H1 (cell line): ENCODE data around the gene METTL5. TPM values are rescaled to one million over a fixed set of nuclear protein-coding genes. Genes with fewer than 3 reads are reported as not detected.

Source experiments
- ASH2L ChIP-seq: fragments of 200-600, 300-600 bp; sonication (generic); IDR thresholded peaks from one replicate; pipeline ENCODE4 v1.7.1; 2017; ENCODE audit warnings: low read length
- ATF3 ChIP-seq: IDR thresholded peaks from 2 replicates; pipeline ENCODE4 v1.6.1; 2011; ENCODE audit warnings: low read depth, mild to moderate bottlenecking, low read length; ENCODE audit not compliant: insufficient read depth
- CBX8 ChIP-seq: fragments of 300-800, 300-1000 bp; sonication (generic); IDR thresholded peaks from 2 replicates; pipeline ENCODE4 v1.7.1; 2016; ENCODE audit warnings: low read depth, low read length, borderline replicate concordance
- CHD1 ChIP-seq: IDR thresholded peaks from 2 replicates; pipeline ENCODE4 v1.6.1; 2012; ENCODE audit warnings: low read depth, low read length, improper control_type of control experiment
- CTBP2 ChIP-seq: IDR thresholded peaks from 2 replicates; pipeline ENCODE4 v1.7.0; 2011; ENCODE audit warnings: borderline replicate concordance, mild to moderate bottlenecking, moderate library complexity, mixed read lengths, low read length; ENCODE audit not compliant: insufficient read depth, insufficient read length
- EGR1 ChIP-seq: IDR thresholded peaks from 2 replicates; pipeline ENCODE4 v1.6.1; 2011; ENCODE audit warnings: low read depth, low read length, borderline replicate concordance
- EP300 ChIP-seq, 2 experiments: IDR thresholded peaks; 1 replicate in 1 of 2; 2 replicates in 1 of 2; pipeline ENCODE4 v1.6.1; 2011 to 2012; ENCODE audit warnings: low read depth in 2 of 2, low read length in 2 of 2, mild to moderate bottlenecking in 2 of 2, borderline replicate concordance in 1 of 2, inconsistent platforms in 1 of 2, moderate library complexity in 1 of 2
- EZH2 ChIP-seq: fragments of 200-600 bp; sonication (generic); IDR thresholded peaks from 2 replicates; pipeline ENCODE4 v1.7.1; 2012; ENCODE audit warnings: low read depth, mild to moderate bottlenecking, moderate library complexity, low read length, inconsistent platforms; ENCODE audit not compliant: severe bottlenecking
- KDM5A ChIP-seq: fragments of 200-600 bp; IDR thresholded peaks from 2 replicates; pipeline ENCODE4 v1.7.1; 2012; ENCODE audit warnings: mild to moderate bottlenecking, low read length, inconsistent platforms, mixed read lengths
- MAFK ChIP-seq: IDR thresholded peaks from 2 replicates; pipeline ENCODE4 v1.6.1; 2012; ENCODE audit warnings: low read depth, mild to moderate bottlenecking, improper control_type of control experiment, low read length
- NRF1 ChIP-seq: IDR thresholded peaks from 2 replicates; pipeline ENCODE4 v1.6.1; 2011; ENCODE audit warnings: mild to moderate bottlenecking, low read depth, low read length, improper control_type of control experiment
- PHF8 ChIP-seq: fragments of 200-600 bp; sonication (generic); conservative IDR thresholded peaks from 2 replicates; pipeline ENCODE4 v1.7.1; 2012; ENCODE audit warnings: low read depth, mild to moderate bottlenecking, inconsistent platforms, low read length, moderate library complexity
- POLR2A ChIP-seq, 2 experiments: IDR thresholded peaks; 1 replicate in 1 of 2; 2 replicates in 1 of 2; pipeline ENCODE4 v1.6.1; 2011; ENCODE audit warnings: low read depth in 2 of 2, low read length in 2 of 2, mild to moderate bottlenecking in 2 of 2; ENCODE audit errors: control extremely low read depth in 1 of 2
- RFX5 ChIP-seq: IDR thresholded peaks from 2 replicates; pipeline ENCODE4 v1.6.1; 2011; ENCODE audit warnings: low read depth, low read length, improper control_type of control experiment, borderline replicate concordance
- RNF2 ChIP-seq: fragments of 200-900, 300-1000 bp; sonication (generic); IDR thresholded peaks from 2 replicates; pipeline ENCODE4 v1.7.1; 2016; ENCODE audit warnings: borderline replicate concordance, low read depth, mild to moderate bottlenecking, antibody characterized with exemption, low read length; ENCODE audit not compliant: poor library complexity, severe bottlenecking; ENCODE audit errors: missing control alignments
- SAP30 ChIP-seq: fragments of 300-600 bp; sonication (generic); IDR thresholded peaks from 2 replicates; pipeline ENCODE4 v1.7.1; 2012; ENCODE audit warnings: low read length, moderate library complexity, mild to moderate bottlenecking, inconsistent platforms; ENCODE audit not compliant: insufficient read depth, insufficient replicate concordance
- SIN3A ChIP-seq, 2 experiments: IDR thresholded peaks in 1 of 2; conservative IDR thresholded peaks in 1 of 2; 2 replicates each; pipeline ENCODE4 v1.6.1; 2011 to 2012; ENCODE audit warnings: low read length in 2 of 2, improper control_type of control experiment in 1 of 2, low read depth in 1 of 2, mild to moderate bottlenecking in 1 of 2
- SIRT6 ChIP-seq: IDR thresholded peaks from one replicate; pipeline ENCODE4 v1.7.1; 2012; ENCODE audit warnings: low read length, inconsistent platforms
- SIX5 ChIP-seq: IDR thresholded peaks from 2 replicates; pipeline ENCODE4 v1.6.1; 2011; ENCODE audit warnings: mild to moderate bottlenecking, low read depth, low read length
- SUZ12 ChIP-seq: fragments of 200-600 bp; sonication (generic); IDR thresholded peaks from 2 replicates; pipeline ENCODE4 v1.6.1; 2012; ENCODE audit warnings: mild to moderate bottlenecking, inconsistent platforms, low read length, moderate library complexity, mixed read lengths
- TBP ChIP-seq: IDR thresholded peaks from 2 replicates; pipeline ENCODE4 v1.6.1; 2011; ENCODE audit warnings: low read depth, low read length, improper control_type of control experiment
- YY1 ChIP-seq: IDR thresholded peaks from 2 replicates; pipeline ENCODE4 v1.6.1; 2011; ENCODE audit warnings: low read depth, mild to moderate bottlenecking, low read length
- polyA plus RNA-seq, 7 experiments: library from polyadenylated mRNA; depleted of rRNA in 3 of 7; stranded (reverse) in 5 of 7; unstranded in 2 of 7; fragments of >200 nt in 5 of 7; fragments of 200-250 nt in 2 of 7; gene quantifications; 1 replicate in 5 of 7; 2 replicates in 1 of 7; 4 replicates in 1 of 7; pipeline versions ENCODE4 v1.2.1 to v1.2.3, GENCODE V29; 2011 to 2013; ENCODE audit warnings: missing spikeins in 2 of 7, mixed read lengths in 2 of 7
- total RNA-seq: library from RNA; stranded (reverse); fragmentation: NEBNext Ultra II Directional; extraction: Animal tissue kit (Norgen Biotek cat#: 25700); gene quantifications from 2 replicates; pipeline ENCODE4 v1.2.1, GENCODE V29; 2021

The METTL5 gene
- total and polyA plus RNA-seq, 2 of the 8 experiments (the other 6 are each of a cell fraction or from before 2014, with no cell fraction given), result 34.5 to 74.1 TPM

- TF ChIP-seq MAFK (no peak), SAP30 (no peak), KDM5A (no peak), RFX5 (no peak), EP300 (IDR thresholded peaks at IDR 0.05; ENCODE audit: borderline replicate concordance in 1 of 2, low read depth in 2 of 2, low read length in 2 of 2) (peak in 1 of 2 experiments; percentile 59; a peak in 1 of 3 replicates), CBX8 (no peak), RNF2 (no peak), ATF3 (no peak; the same call in 1 of the 2 replicates), SIX5 (no peak), CTBP2 (no peak), NRF1 (0 out of 2 replicates have a peak, but pooled peaks have one; percentile 8), POLR2A (IDR thresholded peaks at IDR 0.05; ENCODE audit: control extremely low read depth in 1 of 2, low read depth in 2 of 2, low read length in 2 of 2) (peak; percentile 46 to 87), SIRT6 (no peak), TBP (peak; percentile 35; the same call in 1 of the 2 replicates), CHD1 (no peak), EZH2 (no peak), PHF8 (peak; percentile 89), SIN3A (conservative IDR thresholded peaks at IDR 0.05 in 1 of 2, IDR thresholded peaks at IDR 0.05 in 1 of 2; ENCODE audit: low read depth in 1 of 2, low read length in 2 of 2) (peak in 1 of 2 experiments; percentile 68; a peak in 1 of 4 replicates), ASH2L (peak; percentile 92), EGR1 (no peak), YY1 (no peak; the same call in 1 of the 2 replicates), SUZ12 (no peak)
Observed at GRCh38 chr2:169824373-169825333, at the start of gene METTL5 (continued).
